Stimulated activated CD4-positive, alpha-beta T cell treated with anti-CD3 and anti-CD28 coated beads, TNF-alpha, amount 100 ng/mL, for 48 hours (primary cell): ENCODE measurements around the gene KCNN3.

Experiments used
- DNase-seq, 3 donors: peaks; one replicate each; pipeline ENCODE4 v3.0.0-alpha.2; 2020; ENCODE audit warnings: low read depth in 3 of 3

KCNN3 gene

GRCh38 chr1:154841384-154841783 is 28.7 kb downstream of the KCNN3 start:
- DNase-seq: no peak

GRCh38 chr1:154840269-154841176 is 29.6 kb downstream of the KCNN3 start:
- no peak for DNase-seq

- no peak for DNase-seq
Measured at GRCh38 chr1:154839691-154840090, 30.4 kb downstream of the KCNN3 start.

GRCh38 chr1:154838988-154839387 is 31.1 kb downstream of the KCNN3 start:
- no peak for DNase-seq

- no peak for DNase-seq
Measured at GRCh38 chr1:154838461-154838860, 31.6 kb downstream of the KCNN3 start.

GRCh38 chr1:154837672-154838171 is 32.4 kb downstream of the KCNN3 start:
- DNase-seq: no peak

- DNase-seq: no peak
Measured at GRCh38 chr1:154837034-154837671, 32.9 kb downstream of the KCNN3 start.

GRCh38 chr1:154835531-154836324 is 34.4 kb downstream of the KCNN3 start:
- DNase-seq: no peak

GRCh38 chr1:154833841-154834240 is 36.2 kb downstream of the KCNN3 start:
- DNase-seq: no peak

GRCh38 chr1:154833209-154833608 is 36.9 kb downstream of the KCNN3 start:
- DNase-seq: no peak

- DNase-seq: no peak
Measured at GRCh38 chr1:154832384-154832783, 37.7 kb downstream of the KCNN3 start.

- DNase-seq: no peak
Measured at GRCh38 chr1:154831462-154831861, 38.6 kb downstream of the KCNN3 start.

GRCh38 chr1:154829062-154829461 is 41.0 kb downstream of the KCNN3 start:
- DNase-seq: no peak

- DNase-seq: no peak
Measured at GRCh38 chr1:154824179-154825000, 45.7 kb downstream of the KCNN3 start.

- DNase-seq: no peak
Measured at GRCh38 chr1:154822717-154823116, 47.4 kb downstream of the KCNN3 start.

- DNase-seq: no peak
Measured at GRCh38 chr1:154822233-154822632, 47.8 kb downstream of the KCNN3 start.

GRCh38 chr1:154821083-154821482 is 49.0 kb downstream of the KCNN3 start:
- no peak for DNase-seq

GRCh38 chr1:154820646-154821045 is 49.4 kb downstream of the KCNN3 start:
- DNase-seq: no peak

- no peak for DNase-seq
Measured at GRCh38 chr1:154819628-154820590, 50.2 kb downstream of the KCNN3 start.

GRCh38 chr1:154818911-154819310 is 51.2 kb downstream of the KCNN3 start:
- no peak for DNase-seq
